ENCODE data around the gene FANCB.

The FANCB gene

DNA sequence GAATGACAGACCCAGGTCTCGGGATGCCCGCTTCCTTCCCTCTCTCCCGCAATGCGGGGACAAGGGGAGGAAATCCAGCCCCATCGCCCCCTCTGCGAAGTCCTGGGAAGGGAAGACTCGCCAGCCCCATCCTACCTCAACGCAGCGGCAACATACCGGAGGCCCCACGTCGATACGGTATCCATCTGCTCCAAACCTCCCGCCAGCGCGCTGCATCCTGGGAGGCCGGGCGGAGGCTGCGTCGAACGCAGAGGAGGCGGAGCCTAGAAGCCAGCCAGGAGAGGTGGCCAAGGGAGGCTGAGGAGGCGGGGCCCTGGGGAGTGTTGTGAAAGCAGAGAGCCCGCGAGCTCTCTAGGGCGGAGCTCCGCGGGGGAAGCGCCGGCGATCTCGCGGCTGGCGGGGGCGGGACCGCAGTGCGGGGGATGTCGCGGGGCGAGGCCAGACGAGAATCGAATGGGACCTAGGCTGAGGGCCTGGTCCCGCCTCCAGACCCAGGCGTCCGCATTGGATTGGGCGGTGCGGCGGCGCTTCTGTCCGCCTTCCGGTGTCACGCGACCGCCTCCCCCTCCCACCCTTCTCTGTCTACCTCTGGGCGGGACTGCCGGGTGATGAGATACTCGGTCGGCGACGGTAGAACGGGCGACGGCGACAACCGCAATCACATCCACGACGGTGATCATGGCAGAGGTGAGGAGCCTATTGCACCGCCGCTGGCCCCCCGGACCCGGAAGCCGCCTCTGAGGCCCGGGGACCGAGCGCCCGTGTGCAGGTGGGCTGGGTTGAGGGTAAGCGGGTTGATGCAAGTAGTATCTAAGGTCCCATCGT lies at the start of gene FANCB, which contains the start of gene MOSPD2:
Gene FANCB (minus strand): TSS at position 219 of the 825 bp plus-strand sequence. CDS start 7,559 bp downstream, outside the sequence.
Gene MOSPD2 (plus strand): TSS at position 571 of the 825 bp plus-strand sequence. CDS start 108 bp downstream, at position 679.
- peak; percentile 89 for DNase-seq (ENCODE audit: low read depth)

DNA sequence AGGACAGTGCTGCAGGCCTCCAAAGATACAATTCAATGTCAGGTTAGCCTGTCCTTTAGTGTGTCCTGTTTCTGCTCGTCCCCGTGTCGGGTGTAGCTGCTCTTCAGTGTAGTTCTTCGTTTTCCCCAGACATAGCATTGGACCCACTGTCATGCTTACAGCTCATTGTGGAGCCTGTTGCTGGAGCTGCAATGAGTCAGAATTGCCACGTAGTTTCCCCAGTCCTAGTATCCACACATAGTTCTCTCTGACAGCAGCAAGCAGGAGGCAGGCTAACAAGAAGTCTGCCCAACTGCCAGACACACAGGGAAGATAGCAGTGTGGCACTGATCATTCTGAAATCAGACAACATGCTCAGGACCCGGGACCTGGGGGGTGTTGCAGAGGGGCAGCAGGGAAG lies 49.6 kb upstream of the FANCB start:
- DNase-seq (ENCODE audit: low read depth) = no peak

DNA sequence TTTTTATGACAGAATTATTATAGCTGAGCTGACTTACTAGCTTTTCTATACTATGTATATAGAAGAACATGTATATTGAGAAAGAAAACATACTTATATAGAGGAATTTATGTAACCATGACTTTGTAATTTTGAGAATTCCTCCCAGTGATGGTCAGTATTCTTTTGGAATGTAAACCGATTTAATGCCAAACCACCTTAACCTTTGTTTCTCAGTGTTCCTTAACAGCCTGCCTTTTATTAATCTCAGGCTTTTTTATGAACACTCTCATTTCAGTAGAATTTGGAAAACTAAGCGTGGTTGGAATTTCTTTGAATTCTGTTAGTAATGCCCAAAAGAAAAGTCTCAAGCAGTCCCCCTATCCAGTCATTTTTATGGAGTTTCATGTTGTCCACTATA lies 47.3 kb upstream of the FANCB start:
- no peak for DNase-seq (ENCODE audit: low read depth)

DNA sequence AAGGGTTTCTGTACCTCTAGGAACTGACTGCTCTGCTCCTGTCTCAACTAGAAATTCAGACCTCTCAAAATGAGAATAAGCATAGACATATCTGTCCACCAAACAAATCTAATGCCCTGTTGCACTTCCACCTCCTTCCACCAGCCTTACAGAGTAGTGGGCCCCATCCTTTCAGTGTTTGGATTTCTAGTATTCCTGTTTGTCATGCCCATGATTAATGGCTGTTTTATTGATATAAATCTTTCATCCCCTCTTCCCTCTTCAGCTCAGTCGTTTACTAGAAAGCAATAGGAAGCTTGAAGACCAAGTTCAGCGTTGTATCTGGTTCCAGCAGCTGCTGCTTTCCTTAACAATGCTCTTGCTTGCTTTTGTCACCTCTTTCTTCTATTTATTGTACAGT lies 46.5 kb upstream of the FANCB start:
- no peak for DNase-seq (ENCODE audit: low read depth)

DNA sequence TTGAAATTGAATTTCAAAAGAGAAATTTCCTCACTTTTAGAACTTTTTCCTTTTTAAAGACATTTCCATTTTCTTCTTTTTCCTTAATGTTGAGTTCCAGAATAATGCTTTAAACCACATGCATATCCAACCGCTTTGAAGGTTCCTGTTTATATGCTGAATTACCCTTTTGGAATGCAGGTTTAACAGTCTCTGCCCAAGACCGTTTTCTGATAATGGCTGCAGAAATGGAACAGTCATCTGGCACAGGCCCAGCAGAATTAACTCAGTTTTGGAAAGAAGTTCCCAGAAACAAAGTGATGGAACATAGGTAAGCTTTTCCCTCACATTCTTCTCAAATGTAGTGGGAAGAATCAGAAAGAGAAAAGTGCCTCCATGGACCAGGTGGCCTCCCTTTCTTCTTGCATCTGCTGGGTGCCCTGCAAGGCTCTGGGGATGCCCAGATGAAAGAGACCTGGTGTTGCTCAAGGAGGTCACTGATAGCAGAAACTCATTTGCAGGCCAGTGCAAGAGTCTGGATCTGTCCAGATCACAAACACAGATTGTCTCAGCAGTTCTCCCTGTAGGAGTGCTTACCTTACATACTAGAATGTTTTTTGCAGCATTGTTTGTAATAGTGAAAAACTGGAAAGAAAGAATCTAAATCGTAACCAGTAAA lies 43.3 kb upstream of the FANCB start:
- DNase-seq (ENCODE audit: low read depth) = no peak

DNA sequence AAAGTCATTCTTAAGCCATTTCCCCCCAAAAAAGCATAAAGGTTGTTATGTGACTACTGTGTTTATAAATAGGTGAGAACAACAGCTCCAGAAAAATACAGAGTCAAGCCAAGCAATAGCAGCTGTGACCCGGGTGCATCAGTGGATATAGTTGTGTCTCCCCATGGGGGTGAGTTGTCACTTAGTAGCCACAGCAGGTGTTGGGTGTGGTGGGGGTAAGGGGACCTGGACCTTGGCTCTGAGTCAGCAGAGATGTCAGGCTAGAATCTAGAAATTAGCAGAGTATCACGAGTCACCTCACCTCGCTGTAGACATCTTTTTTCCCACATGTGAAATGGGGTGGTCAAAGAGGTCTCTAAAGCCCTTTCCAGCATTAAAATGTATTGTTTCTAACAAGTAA lies 42.7 kb upstream of the FANCB start:
- DNase-seq (ENCODE audit: low read depth) = no peak

DNA sequence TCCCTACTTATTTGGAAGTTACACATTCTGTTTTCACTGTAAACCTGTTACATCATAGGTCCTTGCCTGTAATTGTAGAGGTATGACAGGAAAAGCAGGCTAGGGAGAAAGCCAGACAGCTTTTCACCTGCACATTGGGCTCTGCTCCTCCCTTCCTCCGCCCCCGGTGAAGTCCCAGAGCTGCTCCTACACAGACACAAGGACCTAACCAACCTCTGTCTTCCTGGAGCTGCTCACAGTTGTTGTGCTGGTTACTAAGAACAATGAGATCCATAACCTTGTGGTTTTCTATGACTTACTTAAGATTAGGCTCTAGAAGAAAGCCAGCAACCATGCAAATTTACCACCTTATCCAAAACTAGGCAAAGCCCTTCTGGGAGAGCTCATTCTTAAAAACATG lies 40.4 kb upstream of the FANCB start:
- DNase-seq (ENCODE audit: low read depth) = no peak

DNA sequence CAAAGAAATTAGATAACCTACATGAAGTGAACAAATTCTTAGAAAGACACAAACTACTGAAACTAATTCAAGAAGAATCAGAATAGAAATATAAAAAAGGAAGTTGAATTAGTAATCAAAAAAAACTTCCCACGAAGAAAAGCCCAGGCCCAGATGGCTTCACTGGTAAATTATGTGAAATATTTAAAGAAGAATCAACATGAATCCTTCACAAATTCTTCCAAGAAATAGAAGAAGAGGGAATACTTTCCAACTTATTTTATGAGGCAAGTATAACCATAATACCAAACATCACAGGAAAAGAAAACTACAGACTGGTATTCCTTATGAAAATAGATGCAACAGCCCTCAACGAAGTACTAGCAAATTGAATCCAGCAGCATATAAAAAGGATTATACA lies 31.0 kb upstream of the FANCB start:
- no peak for DNase-seq (ENCODE audit: low read depth)

DNA sequence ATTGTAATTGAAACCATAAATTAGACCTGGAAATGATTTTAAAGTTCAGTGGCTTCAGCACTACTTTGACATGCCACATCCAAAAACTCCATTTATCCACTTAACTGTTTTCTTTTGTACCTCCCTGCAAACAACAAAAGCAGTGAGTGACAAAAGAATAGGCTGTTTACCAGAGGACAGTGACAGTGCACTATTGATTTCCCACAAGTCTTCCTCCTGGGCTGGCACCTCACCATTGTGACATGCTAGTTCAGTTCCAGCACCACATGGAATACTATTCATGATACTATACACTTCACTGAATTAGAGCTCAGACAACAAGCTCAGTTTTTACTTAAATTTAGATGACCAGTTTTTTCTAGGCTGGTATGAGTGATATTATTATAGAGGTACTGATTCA lies 29.7 kb upstream of the FANCB start:
- DNase-seq (ENCODE audit: low read depth) = no peak

DNA sequence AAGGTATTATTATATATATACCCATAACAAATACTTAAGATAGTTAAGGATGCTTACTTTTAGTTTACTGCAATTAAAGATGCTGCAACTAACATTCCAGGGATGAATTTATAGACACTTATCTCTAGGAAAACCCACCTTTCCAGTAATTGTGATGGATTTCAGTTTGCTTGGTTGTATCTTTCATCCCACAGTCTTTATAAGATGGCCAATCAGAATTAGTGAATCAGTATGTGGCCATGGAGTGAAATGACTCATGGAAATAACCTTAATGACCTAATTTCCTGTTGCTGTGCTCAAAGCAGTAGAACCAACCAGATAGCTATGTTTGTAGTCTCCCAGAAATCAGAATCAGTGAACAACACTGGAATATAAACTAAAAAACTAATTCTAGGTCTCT lies 26.7 kb upstream of the FANCB start:
- DNase-seq (ENCODE audit: low read depth) = no peak

DNA sequence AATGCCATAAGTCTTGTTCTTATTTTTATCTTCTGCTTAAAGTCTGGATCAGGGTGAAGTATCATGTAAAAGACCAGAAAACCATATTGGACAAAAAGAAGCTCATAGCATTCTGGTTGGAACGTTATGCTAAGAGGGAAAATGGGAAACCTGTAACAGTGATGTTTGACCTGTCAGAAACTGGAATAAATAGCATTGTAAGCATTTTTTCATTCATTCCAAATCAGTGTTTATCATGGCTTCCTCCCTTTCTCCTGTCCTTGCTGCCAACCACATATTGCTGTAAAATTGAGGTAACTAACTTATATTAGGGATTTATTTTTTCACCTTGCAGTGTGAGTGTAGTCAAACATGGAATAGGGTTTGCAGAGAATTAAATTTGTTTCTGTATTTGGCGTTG lies 24.2 kb upstream of the FANCB start:
- no peak for DNase-seq (ENCODE audit: low read depth)

DNA sequence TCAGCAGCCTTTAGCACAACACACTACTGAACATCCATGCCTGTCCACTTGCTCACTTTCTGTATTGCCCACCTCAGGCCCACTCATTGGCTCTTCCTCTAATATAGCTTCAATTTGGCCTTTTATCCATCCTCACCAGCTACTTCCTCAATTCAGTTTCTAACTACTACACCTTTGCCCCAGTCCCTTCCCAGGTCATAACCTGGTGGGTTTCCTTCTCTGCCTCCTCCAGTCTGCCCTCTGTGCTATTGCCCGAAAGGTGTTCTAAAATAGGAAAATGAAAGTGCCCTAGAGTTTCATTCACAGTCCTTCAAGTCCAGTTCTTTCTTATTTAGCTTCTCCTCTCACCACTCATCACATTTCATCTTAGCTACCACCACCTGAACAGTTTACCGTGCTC lies 23.4 kb upstream of the FANCB start:
- no peak for DNase-seq (ENCODE audit: low read depth)

DNA sequence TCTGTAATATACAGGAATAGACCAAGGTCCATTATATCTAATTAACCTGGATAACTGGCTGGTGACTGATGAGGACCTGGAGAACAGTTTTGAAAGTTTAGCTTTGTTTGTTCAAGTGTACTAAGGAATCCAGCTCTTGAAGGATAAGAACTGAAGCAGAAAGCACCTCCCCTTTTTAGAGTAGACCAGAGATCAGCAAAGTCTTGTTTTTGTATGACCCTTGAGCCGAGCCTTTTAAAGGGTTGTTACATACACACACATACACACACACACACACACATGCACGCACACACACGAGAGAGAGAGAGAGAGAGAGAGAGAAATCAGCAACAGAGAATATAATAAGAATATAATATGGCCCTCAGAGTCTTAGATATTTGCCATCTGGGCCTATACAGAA lies 13.4 kb upstream of the FANCB start:
- no peak for DNase-seq (ENCODE audit: low read depth)

DNA sequence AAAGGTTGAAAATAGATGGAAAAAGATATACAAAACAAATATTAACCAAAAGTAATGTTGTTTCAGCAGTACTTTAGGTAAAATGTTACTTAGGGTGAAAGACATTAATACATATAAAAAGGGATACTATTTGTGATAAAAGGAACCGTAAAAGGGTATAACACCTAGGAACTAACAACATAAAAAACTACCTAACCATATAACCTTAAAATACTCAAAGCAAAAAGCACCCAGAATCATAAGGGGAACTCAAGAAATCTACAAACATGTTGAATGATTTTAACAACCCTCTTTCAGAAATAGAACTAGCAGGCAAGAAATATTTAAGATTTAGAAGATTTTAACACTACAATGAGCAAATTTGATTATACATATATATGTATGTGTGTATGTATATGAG lies 11.8 kb upstream of the FANCB start:
- no peak for DNase-seq (ENCODE audit: low read depth)

DNA sequence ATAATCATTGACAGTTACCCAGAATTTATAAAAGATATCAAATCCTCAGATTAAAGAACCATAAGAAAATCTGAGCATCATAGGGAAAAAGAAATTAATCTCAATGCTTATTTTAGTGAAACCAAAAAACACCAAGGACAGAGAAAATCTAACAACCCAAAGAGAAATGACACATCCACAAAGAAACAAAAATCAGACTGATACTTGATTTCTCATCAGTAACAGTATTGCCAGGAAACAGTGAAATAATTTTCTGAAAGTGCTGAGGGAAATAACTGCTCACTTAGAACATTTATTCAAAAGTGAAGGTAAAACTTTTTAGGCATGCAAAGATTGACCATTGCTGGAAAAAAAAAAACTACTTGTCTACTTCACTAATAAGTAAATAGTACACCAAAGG lies 11.0 kb upstream of the FANCB start:
- DNase-seq (ENCODE audit: low read depth) = no peak

DNA sequence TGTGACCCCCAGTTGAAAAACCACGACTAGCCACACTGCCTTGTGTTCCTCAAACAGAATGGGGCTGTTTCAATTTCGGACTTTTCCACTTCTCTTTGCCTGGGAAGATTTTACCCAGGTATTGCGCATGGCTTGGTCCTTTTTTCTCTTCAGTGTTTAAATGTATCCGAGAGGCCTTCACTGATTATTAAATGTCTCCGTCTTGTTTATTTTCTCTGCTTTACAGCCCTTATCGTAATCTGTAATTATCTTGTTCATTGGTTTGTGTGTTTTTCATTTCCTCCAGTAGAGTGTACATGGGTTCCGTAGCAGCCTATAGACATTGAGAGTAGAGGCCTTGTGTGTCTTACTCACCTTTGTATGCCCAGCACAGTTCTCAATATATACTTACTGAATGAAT lies 2.8 kb upstream of the FANCB start:
- no peak for DNase-seq (ENCODE audit: low read depth)

DNA sequence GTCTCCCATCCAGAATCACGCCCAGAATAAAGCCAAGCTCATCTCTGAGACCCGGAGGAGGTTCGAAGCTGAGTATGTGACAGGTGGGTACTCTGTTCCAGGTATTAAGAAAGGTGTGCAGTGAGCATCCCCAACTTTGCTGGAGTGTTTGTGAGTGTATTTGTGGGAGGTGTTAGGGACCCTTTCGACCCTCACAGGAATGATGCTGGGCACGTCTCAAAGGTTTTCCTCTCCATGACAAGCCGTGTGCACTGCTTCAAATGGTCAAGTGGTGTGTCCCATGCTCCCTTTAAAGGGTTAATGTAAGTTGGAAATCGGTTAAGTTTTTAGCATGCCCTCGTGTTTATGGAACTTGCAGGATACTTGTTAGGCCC lies 794 bp upstream of the FANCB start:
- no peak for DNase-seq (ENCODE audit: low read depth)

DNA sequence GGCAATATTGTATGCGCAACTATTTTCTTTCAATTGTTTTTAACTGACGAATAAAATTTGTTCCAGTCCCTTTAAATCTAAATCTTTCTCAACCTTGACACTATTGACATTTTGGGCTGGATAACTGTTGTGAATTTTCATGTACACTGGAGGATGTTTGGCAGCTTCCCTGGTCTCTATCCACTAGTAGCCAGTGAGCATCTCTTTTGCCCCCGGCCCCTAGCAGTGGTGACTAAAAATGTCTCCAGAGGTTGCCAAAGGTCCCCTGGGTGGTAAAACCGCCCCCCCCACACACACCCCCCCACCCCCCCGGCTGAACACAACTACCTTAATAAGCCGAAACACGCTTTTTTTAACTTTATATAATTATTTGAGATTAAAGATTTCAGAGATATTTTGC lies 514 bp downstream of the FANCB start:
- DNase-seq (ENCODE audit: low read depth) = no peak

DNA sequence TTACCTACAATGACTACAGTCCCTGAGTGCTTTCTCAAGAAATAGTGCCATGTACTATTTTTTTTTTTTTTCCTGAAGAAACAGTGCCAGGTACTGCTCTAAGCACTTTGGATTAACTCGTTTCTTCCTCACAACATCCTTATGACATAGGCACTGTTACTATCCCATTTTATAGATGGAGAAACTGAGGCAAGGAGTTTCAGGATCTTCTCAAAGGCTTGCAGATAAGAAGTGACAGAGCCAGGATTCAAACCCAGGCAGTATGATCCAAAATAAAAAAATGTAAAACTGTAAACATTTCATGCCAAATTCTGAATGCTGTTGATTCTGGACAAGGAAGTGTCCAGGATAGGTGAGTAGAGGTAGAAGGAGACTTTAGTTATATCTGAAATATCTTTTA lies 1.1 kb downstream of the FANCB start:
- DNase-seq (ENCODE audit: low read depth) = no peak

DNA sequence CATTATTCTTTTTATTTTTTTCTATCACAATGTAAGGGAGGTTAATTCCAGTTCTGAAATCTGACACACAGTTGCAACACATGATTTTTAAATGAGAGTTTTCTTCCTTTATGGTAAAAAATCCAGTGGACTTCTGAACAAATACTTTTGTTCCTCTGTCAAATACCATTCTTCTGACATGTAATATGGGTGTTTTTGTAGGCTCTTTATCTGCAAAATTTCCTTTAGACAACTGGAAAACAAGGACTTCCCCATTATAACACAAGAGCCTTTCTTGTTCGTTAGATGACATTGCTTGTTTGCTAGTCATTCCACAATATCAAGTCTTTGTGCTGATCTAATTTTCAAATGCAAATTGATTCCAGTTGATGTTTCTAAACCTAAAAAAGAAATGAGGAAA lies 7.7 kb downstream of the FANCB start:
- no peak for DNase-seq (ENCODE audit: low read depth)

DNA sequence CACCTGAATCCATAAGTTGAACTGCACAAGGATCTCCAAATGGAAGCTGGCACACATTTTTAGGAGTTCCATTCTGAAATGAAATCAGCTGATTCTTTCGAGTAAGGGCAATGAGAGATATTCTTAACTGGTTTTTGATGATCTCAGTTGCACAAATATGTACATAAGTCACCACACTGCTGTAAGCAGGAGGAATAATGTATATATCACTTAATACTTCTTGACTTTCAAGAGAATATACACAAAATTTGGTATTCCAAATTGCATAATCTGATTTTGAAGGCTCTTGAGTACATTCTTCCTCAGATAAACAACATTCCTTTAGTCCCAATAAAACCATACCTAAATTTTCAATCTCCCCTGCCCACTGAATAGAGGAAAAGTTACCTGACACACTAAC lies 8.2 kb downstream of the FANCB start:
- DNase-seq (ENCODE audit: low read depth) = no peak

DNA sequence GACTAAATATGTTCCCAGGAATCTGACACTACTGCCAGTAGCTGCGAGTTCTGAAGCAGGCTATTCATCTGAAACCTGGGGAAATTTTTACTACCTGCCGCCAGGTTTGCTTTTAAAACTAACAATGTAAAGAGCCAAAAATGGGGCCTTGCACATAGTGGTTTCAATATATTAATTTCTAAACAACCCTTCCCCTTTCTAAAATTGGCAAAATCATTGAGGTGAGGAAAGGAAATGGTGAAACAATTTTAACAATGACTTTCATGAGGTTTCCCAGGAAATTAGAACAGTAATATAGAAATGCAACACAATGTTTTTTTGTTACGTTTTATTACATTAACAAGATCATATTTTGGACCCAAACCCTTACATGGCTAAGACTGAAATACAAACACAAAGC lies 21.3 kb downstream of the FANCB start:
- DNase-seq (ENCODE audit: low read depth) = no peak

DNA sequence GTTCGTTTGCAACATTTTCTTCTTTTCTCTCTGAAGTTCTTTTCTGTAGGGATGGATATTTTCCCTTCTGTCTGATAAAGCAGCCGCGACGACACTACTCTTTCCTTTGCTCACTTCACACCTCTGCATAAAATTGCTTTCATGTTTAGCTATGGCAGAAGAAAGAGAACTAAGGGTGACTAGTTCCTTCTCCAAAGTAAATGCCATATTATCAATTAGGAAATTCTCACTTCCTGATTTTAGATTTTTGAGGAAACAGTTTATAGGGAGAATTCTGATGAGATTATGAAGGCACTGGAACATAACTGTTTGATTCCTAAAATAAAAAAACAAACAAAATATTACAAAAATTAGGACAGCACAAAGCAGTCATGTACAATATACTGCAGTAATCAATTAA lies 29.2 kb downstream of the FANCB start:
- no peak for DNase-seq (ENCODE audit: low read depth)

DNA sequence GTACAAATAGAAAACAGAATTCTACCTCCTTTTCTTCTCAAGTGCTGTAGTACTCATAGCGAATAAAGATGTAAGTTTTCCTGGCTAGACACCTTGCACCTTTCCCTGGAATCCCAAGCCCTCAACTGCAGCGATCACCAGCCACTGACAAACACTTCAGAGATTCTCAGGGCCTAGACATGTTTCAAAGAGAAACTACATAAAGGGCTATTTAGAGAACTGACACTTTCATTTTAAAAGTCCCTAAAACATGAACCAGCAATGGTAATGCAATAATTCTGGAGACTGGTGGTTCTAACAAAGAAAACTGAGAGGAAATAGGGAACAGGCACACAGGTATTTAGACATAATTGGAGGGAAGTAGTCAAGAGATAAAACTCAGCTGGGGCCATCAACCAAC lies 35.7 kb downstream of the FANCB start:
- DNase-seq (ENCODE audit: low read depth) = no peak

All from activated T-helper 1 cell treated with Interleukin-2 at 50 U/mL for 16 hours (primary cell).